Measurements from ENCODE around the gene CFAP141. TPM values are rescaled to one million over a fixed set of nuclear protein-coding genes. Genes with fewer than 3 reads are reported as not detected.

The CFAP141 gene
- total and polyA plus RNA-seq, 4 donors = 3.2 to 8.4 (median 4.6) TPM

GRCh38 chr1:154151311-154151710 is 54.8 kb downstream of the CFAP141 start:
- Histone ChIP-seq H3K27me3 (ENCODE audit: control insufficient read depth in 3 of 3, insufficient read depth in 3 of 3, low read length in 2 of 3) (no peaks in the 10 kb centered on the region), H3K36me3 (ENCODE audit: control insufficient read depth in 4 of 4, insufficient read depth in 4 of 4, low read length in 4 of 4) (peaks cover 0 to 1% (median 0%) of the 10 kb centered on the region in 4 donors), H3K27ac (ENCODE audit: low read depth in 1 of 2, low read length in 1 of 2) (no peak overlapping the region), H3K9ac (ENCODE audit: insufficient read depth in 1 of 2, low read length in 2 of 2) (no peak overlapping the region), H3K4me3 (no peak overlapping the region), H3K9me3 (ENCODE audit: control insufficient read depth in 4 of 4, insufficient read depth in 3 of 4, low read length in 3 of 4) (no peaks in the 10 kb centered on the region), H3K4me1 (ENCODE audit: control insufficient read depth in 5 of 5, insufficient read depth in 5 of 5, low read length in 5 of 5) (peaks cover 0 to 13% (median 0%) of the 10 kb centered on the region in 5 donors)
- ATAC-seq (ENCODE audit: insufficient read depth, low FRiP score) = no peak
- DNase-seq = no peak
- TF ChIP-seq CTCF (IDR thresholded peaks at IDR 0.05; ENCODE audit: control extremely low read depth, extremely low read depth) = no peak

Small RNA genes lying within 50 kb of the gene (small RNA-seq; reads per million reads assigned to genes)
- 7.6 reads per million, percentile 95 among the genes with 10 or more reads in this experiment for gene MIR190B (ENCODE audit: low replicate concordance)

Other genes with a start within 250 kb of the CFAP141 start
- gene CRTC2, start 247.7 kb downstream of the CFAP141 start, total RNA-seq = 10 to 100 TPM; 17.7 to 48.7 TPM
- gene CRTC2, start 247.7 kb downstream of the CFAP141 start, polyA plus RNA-seq = 10 to 100 TPM; 41.9 to 43.2 TPM
- gene SLC39A1, start 242.8 kb downstream of the CFAP141 start, total RNA-seq = 100 to 1,000 TPM in 1 of 2 donors, 10 to 100 TPM in 1; 73.4 to 141 TPM
- 100 to 1,000 TPM; 103 to 247 TPM for gene SLC39A1, start 242.8 kb downstream of the CFAP141 start, polyA plus RNA-seq
- gene CREB3L4, start 238.4 kb downstream of the CFAP141 start, total RNA-seq = 10 to 100 TPM; 13.6 to 21.8 TPM
- gene CREB3L4, start 238.4 kb downstream of the CFAP141 start, polyA plus RNA-seq = 10 to 100 TPM in 1 of 2 donors, 1 to 10 TPM in 1; 9.5 to 13.7 TPM
- 100 to 1,000 TPM; 105 to 146 TPM for gene JTB, start 228.7 kb downstream of the CFAP141 start, total RNA-seq
- 100 to 1,000 TPM; 206 to 230 TPM for gene JTB, start 228.7 kb downstream of the CFAP141 start, polyA plus RNA-seq
- 100 to 1,000 TPM in 1 of 2 donors, 10 to 100 TPM in 1; 54.6 to 105 TPM for gene RAB13, start 220.0 kb downstream of the CFAP141 start, total RNA-seq
- 100 to 1,000 TPM; 171 to 229 TPM for gene RAB13, start 220.0 kb downstream of the CFAP141 start, polyA plus RNA-seq
- gene RPS27, start 215.6 kb downstream of the CFAP141 start, total RNA-seq = 1,000 to 10,000 TPM; 1,333 to 1,488 TPM
- 1,000 to 10,000 TPM; 5,278 to 9,554 TPM for gene RPS27, start 215.6 kb downstream of the CFAP141 start, polyA plus RNA-seq
- gene NUP210L, start 51.3 kb downstream of the CFAP141 start, total RNA-seq = under 1 TPM; 0.09 to 0.26 TPM
- gene NUP210L, start 51.3 kb downstream of the CFAP141 start, polyA plus RNA-seq = under 1 TPM; 0.03 to 0.08 TPM
- 100 to 1,000 TPM; 164 to 433 TPM for gene TPM3, start 14.2 kb downstream of the CFAP141 start, total RNA-seq
- 100 to 1,000 TPM; 178 to 482 TPM for gene TPM3, start 14.2 kb downstream of the CFAP141 start, polyA plus RNA-seq
- 100 to 1,000 TPM; 126 to 147 TPM for gene UBAP2L, start 14.6 kb upstream of the CFAP141 start, total RNA-seq
- 10 to 100 TPM; 67.3 to 84.2 TPM for gene UBAP2L, start 14.6 kb upstream of the CFAP141 start, polyA plus RNA-seq
- 10 to 100 TPM; 42.7 to 86.8 TPM for gene HAX1, start 66.3 kb upstream of the CFAP141 start, total RNA-seq
- gene HAX1, start 66.3 kb upstream of the CFAP141 start, polyA plus RNA-seq = 100 to 1,000 TPM in 1 of 2 donors, 10 to 100 TPM in 1; 92.2 to 168 TPM
- under 1 TPM; 0.31 to 0.64 TPM for gene AQP10, start 114.8 kb upstream of the CFAP141 start, total RNA-seq
- 1 to 10 TPM in 1 of 2 donors, under 1 TPM in 1; 0.28 to 1.4 TPM for gene AQP10, start 114.8 kb upstream of the CFAP141 start, polyA plus RNA-seq
- gene ATP8B2, start 119.2 kb upstream of the CFAP141 start, total RNA-seq = 10 to 100 TPM; 43.7 to 45.1 TPM
- gene ATP8B2, start 119.2 kb upstream of the CFAP141 start, polyA plus RNA-seq = 10 to 100 TPM; 10.3 to 21.4 TPM
- 10 to 100 TPM; 33.2 to 79.7 TPM for gene IL6R, start 199.0 kb upstream of the CFAP141 start, total RNA-seq
- 10 to 100 TPM; 12.3 to 30.8 TPM for gene IL6R, start 199.0 kb upstream of the CFAP141 start, polyA plus RNA-seq

All from lung (tissue), 13 donors.